ENCODE data around the gene C6orf89.

The C6orf89 gene

GRCh38 chr6:36874443-36875249 is 11.1 kb upstream of the C6orf89 start, which contains the start of gene PPIL1:
PPIL1 (minus strand) TSS chr6:36874803; CDS start chr6:36874772, 31 bp downstream.
- POLR2A ChIA-PET = interaction anchor here (0.5 to 2.2 kb wide), 11 partner anchors 10 to 143 kb away, joined by 3 to 9 read pairs (median 4); partner anchors contain the start of genes C6orf89 and MTCH1
- TF ChIP-seq CTCF (IDR thresholded peaks at IDR 0.05; ENCODE audit: insufficient read depth, low read length, missing control alignments) = no peak
- peak within 1 kb of the TSS; percentile 95 for H3K4me3 ChIP-seq (ENCODE audit: low read depth, low read length)
- CTCF ChIA-PET = interaction anchor here (0.7 to 15.1 kb wide), 17 partner anchors 9 to 337 kb away, joined by 3 to 270 read pairs (median 4); partner anchors contain the start of gene C6orf89
- DNase-seq (ENCODE audit: low read depth, low spot score) = peak; percentile 47

GRCh38 chr6:36875250-36875633 is 10.5 kb upstream of the C6orf89 start:
- DNase-seq (ENCODE audit: low read depth, low spot score) = no peak
- TF ChIP-seq CTCF (IDR thresholded peaks at IDR 0.05; ENCODE audit: insufficient read depth, low read length, missing control alignments) = no peak
- POLR2A ChIA-PET = interaction anchor here (0.5 to 2.2 kb wide), 8 partner anchors 10 to 143 kb away, joined by 3 to 9 read pairs (median 4); partner anchors contain the start of genes C6orf89 and MTCH1
- CTCF ChIA-PET = interaction anchor here (1.0 to 15.1 kb wide), 16 partner anchors 9 to 337 kb away, joined by 3 to 270 read pairs (median 5); partner anchors contain the start of gene C6orf89
- H3K4me3 ChIP-seq (ENCODE audit: low read depth, low read length) = peak overlapping the region; percentile 95

- DNase-seq (ENCODE audit: low read depth, low spot score) = no peak
- POLR2A ChIA-PET = interaction anchor here (0.7 to 2.2 kb wide), 2 partner anchors 10 to 131 kb away, joined by 3 to 9 read pairs; partner anchors contain the start of gene PPIL1
These were observed 1.1 kb upstream of the C6orf89 start for GRCh38 chr6:36884610-36885009.

GRCh38 chr6:36886950-36887618 is 1.3 kb downstream of the C6orf89 start:
- POLR2A ChIA-PET = no interaction called here
- no peak for DNase-seq (ENCODE audit: low read depth, low spot score)
- TF ChIP-seq CTCF (IDR thresholded peaks at IDR 0.05; ENCODE audit: insufficient read depth, low read length, missing control alignments) = no peak
- CTCF ChIA-PET = interaction anchor here (0.7 to 15.0 kb wide), 3 partner anchors 68 to 324 kb away, joined by 4 to 270 read pairs (median 16); partner anchors contain the start of gene PI16
- peak overlapping the region; percentile 86 for H3K4me3 ChIP-seq (ENCODE audit: low read depth, low read length)

More at GRCh38 chr6:36884610-36885009, 1.1 kb upstream of the C6orf89 start:
- no peak for TF ChIP-seq CTCF (IDR thresholded peaks at IDR 0.05; ENCODE audit: insufficient read depth, low read length, missing control alignments)
- no peak overlapping the region for H3K4me3 ChIP-seq (ENCODE audit: low read depth, low read length)
- CTCF ChIA-PET = interaction anchor here (0.8 to 15.0 kb wide), 34 partner anchors 11 to 332 kb away, joined by 3 to 270 read pairs (median 8); partner anchors contain the start of genes MTCH1, PI16 and PPIL1

GRCh38 chr6:36888115-36888643 is 2.4 kb downstream of the C6orf89 start:
- ChIA-PET POLR2A (no interaction called here), CTCF (interaction anchor here (1.4 to 2.2 kb wide), 3 partner anchors 88 to 130 kb away, joined by 4 to 12 read pairs (median 9); no protein-coding TSS in a partner anchor)
- no peak overlapping the region for H3K4me3 ChIP-seq (ENCODE audit: low read depth, low read length)
- TF ChIP-seq CTCF (IDR thresholded peaks at IDR 0.05; ENCODE audit: insufficient read depth, low read length, missing control alignments) = no peak
- DNase-seq (ENCODE audit: low read depth, low spot score) = no peak
